IPS-11a (cell line): ENCODE data around the gene NBAS.

Source experiments
- H3K4me3 ChIP-seq: one replicate; pipeline ENCODE4 v1.5.1; 2013; ENCODE audit warnings: low read depth, low read length, control low read depth

NBAS gene

GRCh38 chr2:15152382-15152781 is 408.8 kb downstream of the NBAS start:
- H3K4me3 ChIP-seq, result no peak overlapping the region

GRCh38 chr2:15149063-15149462 is 412.1 kb downstream of the NBAS start:
- no peak overlapping the region for H3K4me3 ChIP-seq

GRCh38 chr2:15147591-15147990 is 413.5 kb downstream of the NBAS start:
- H3K4me3 ChIP-seq, result no peak overlapping the region

GRCh38 chr2:15146960-15147359 is 414.2 kb downstream of the NBAS start:
- no peak overlapping the region for H3K4me3 ChIP-seq

GRCh38 chr2:15145919-15146318 is 415.2 kb downstream of the NBAS start:
- H3K4me3 ChIP-seq, result no peak overlapping the region

GRCh38 chr2:15145046-15145817 is 415.9 kb downstream of the NBAS start:
- no peak overlapping the region for H3K4me3 ChIP-seq

- H3K4me3 ChIP-seq, result no peak overlapping the region
These were observed 419.0 kb downstream of the NBAS start for GRCh38 chr2:15142069-15142689.

- H3K4me3 ChIP-seq, result no peak overlapping the region
These were observed 419.9 kb downstream of the NBAS start for GRCh38 chr2:15141211-15141610.

- no peak overlapping the region for H3K4me3 ChIP-seq
These were observed 424.5 kb downstream of the NBAS start for GRCh38 chr2:15136639-15137038.

GRCh38 chr2:15134957-15135356 is 426.2 kb downstream of the NBAS start:
- no peak overlapping the region for H3K4me3 ChIP-seq

GRCh38 chr2:15133461-15133860 is 427.7 kb downstream of the NBAS start:
- no peak overlapping the region for H3K4me3 ChIP-seq

- no peak overlapping the region for H3K4me3 ChIP-seq
These were observed 432.3 kb downstream of the NBAS start for GRCh38 chr2:15128846-15129245.

- H3K4me3 ChIP-seq, result no peak overlapping the region
These were observed 433.3 kb downstream of the NBAS start for GRCh38 chr2:15127876-15128275.

GRCh38 chr2:15127301-15127700 is 433.8 kb downstream of the NBAS start:
- H3K4me3 ChIP-seq, result no peak overlapping the region

- H3K4me3 ChIP-seq, result no peak overlapping the region
These were observed 434.8 kb downstream of the NBAS start for GRCh38 chr2:15126373-15126772.

GRCh38 chr2:15122915-15123314 is 438.2 kb downstream of the NBAS start:
- no peak overlapping the region for H3K4me3 ChIP-seq

- no peak overlapping the region for H3K4me3 ChIP-seq
These were observed 440.5 kb downstream of the NBAS start for GRCh38 chr2:15120631-15121030.

- H3K4me3 ChIP-seq, result no peak overlapping the region
These were observed 441.4 kb downstream of the NBAS start for GRCh38 chr2:15119722-15120175.

- no peak overlapping the region for H3K4me3 ChIP-seq
These were observed 443.6 kb downstream of the NBAS start for GRCh38 chr2:15117409-15118050.
